A549 (cell line): ENCODE data around the gene GAN. TPM values are rescaled to one million over a fixed set of nuclear protein-coding genes. Genes with fewer than 3 reads are reported as not detected.

Experiments used
- ATAC-seq, 2 experiments: fragments of 200-7000 bp in 1 of 2; fragments of >200 bp in 1 of 2; cut with Nextera tagmentation in 1 of 2; cut with Tn5 transposase in 1 of 2; 3 replicates each; pipeline versions ENCODE4 v1.8.0 to v1.9.1; 2018 to 2020; ENCODE audit warnings: mild to moderate bottlenecking in 1 of 2, moderate library complexity in 1 of 2
- CTCF ChIA-PET: fragments of 300-600 bp; sonication (Branson Sonifier 250); formaldehyde crosslinking; extraction: SDS; loops from one replicate; lab custom pipeline; 2021; ENCODE audit warnings: antibody characterized with exemption, inconsistent platforms; lab: Yijun Ruan, JAX
- POLR2A ChIA-PET: fragments of 350-600 bp; formaldehyde crosslinking; extraction: SDS; loops from one replicate; lab custom pipeline; 2021; ENCODE audit warnings: antibody characterized with exemption, inconsistent platforms; lab: Yijun Ruan, JAX
- DNase-seq, 2 experiments: peaks; one replicate each; pipeline versions ENCODE4 v3.0.0 to v3.0.0-alpha.2; 2011 to 2016; ENCODE audit warnings: low read depth in 1 of 2, low spot score in 1 of 2
- FAIRE-seq: peaks from 2 replicates; lab custom pipeline; 2011; peaks lifted over from hg19 to GRCh38; lab: Jason Lieb, UNC
- H3K27ac ChIP-seq, 2 experiments: fragments of >200 bp; sonication (Bioruptor Twin); formaldehyde crosslinking; 3 replicates each; pipeline ENCODE4 v1.5.1; 2016 to 2017
- H3K4me1 ChIP-seq: fragments of >200 bp; sonication (Bioruptor Twin); formaldehyde crosslinking; 3 replicates; pipeline ENCODE4 v1.6.1; 2016
- H3K4me2 ChIP-seq: fragments of >200 bp; sonication (Bioruptor Twin); formaldehyde crosslinking; 3 replicates; pipeline ENCODE4 v1.6.1; 2016
- H3K4me3 ChIP-seq: fragments of >200 bp; sonication (Bioruptor Twin); formaldehyde crosslinking; 3 replicates; pipeline ENCODE4 v1.5.1; 2016
- H3K9me3 ChIP-seq: fragments of >200 bp; sonication (Bioruptor Twin); formaldehyde crosslinking; 3 replicates; pipeline ENCODE4 v1.6.1; 2016
- BHLHE40 ChIP-seq: IDR thresholded peaks from 2 replicates; pipeline ENCODE4 v1.6.1; 2012; ENCODE audit warnings: low read depth, low read length, inconsistent platforms
- CBX8 ChIP-seq: fragments of 200-600 bp; sonication (generic); IDR thresholded peaks from 2 replicates; pipeline ENCODE4 v1.6.1; 2016
- CEBPB ChIP-seq, 2 experiments: fragments of >200 bp in 1 of 2; sonication (Bioruptor Twin) in 1 of 2; formaldehyde crosslinking in 1 of 2; IDR thresholded peaks; 2 replicates each; pipeline ENCODE4 v1.6.1; 2012 to 2016
- E2F6 ChIP-seq: IDR thresholded peaks from 2 replicates; pipeline ENCODE4 v1.6.1; 2012; ENCODE audit warnings: low read depth, borderline replicate concordance
- FOSB ChIP-seq: fragments of 250-450 bp; sonication (Bioruptor Pico); IDR thresholded peaks from 2 replicates; pipeline ENCODE4 v1.5.0; 2020; ENCODE audit warnings: mild to moderate bottlenecking, moderate library complexity
- HOXB5 ChIP-seq: fragments of 250-450 bp; sonication (Bioruptor Pico); IDR thresholded peaks from 2 replicates; pipeline ENCODE4 v1.5.0; 2020; ENCODE audit warnings: mild to moderate bottlenecking, moderate library complexity
- JUN ChIP-seq, 2 experiments: fragments of >200 bp; sonication (Bioruptor Twin); formaldehyde crosslinking; IDR thresholded peaks; 2 replicates in 1 of 2; 3 replicates in 1 of 2; pipeline ENCODE4 v1.6.1; 2016 to 2017
- JUNB ChIP-seq: fragments of >200 bp; sonication (Bioruptor Twin); formaldehyde crosslinking; IDR thresholded peaks from 2 replicates; pipeline ENCODE4 v1.6.1; 2016
- KDM1A ChIP-seq: fragments of 200-600 bp; sonication (generic); IDR thresholded peaks from 2 replicates; pipeline ENCODE4 v1.6.1; 2016; ENCODE audit warnings: low read depth, mild to moderate bottlenecking
- KDM5A ChIP-seq: fragments of 200-600 bp; sonication (generic); IDR thresholded peaks from 2 replicates; pipeline ENCODE4 v1.6.1; 2016; ENCODE audit warnings: antibody characterized with exemption, mild to moderate bottlenecking
- MAFK ChIP-seq: fragments of 450-650 bp; IDR thresholded peaks from 2 replicates; pipeline ENCODE4 v1.6.1; 2014; ENCODE audit not compliant: partially characterized antibody
- NPAS2 ChIP-seq: fragments of 250-450 bp; sonication (Bioruptor Pico); IDR thresholded peaks from 2 replicates; pipeline ENCODE4 v1.8.0; 2022; ENCODE audit warnings: mild to moderate bottlenecking, moderate library complexity, borderline replicate concordance
- POLR2AphosphoS2 ChIP-seq: conservative IDR thresholded peaks from 2 replicates; pipeline ENCODE4 v1.6.1; 2012; ENCODE audit warnings: low read length, improper control_type of control experiment, inconsistent platforms
- RAD21 ChIP-seq, 2 experiments: fragments of >200 bp in 1 of 2; sonication (Bioruptor Twin) in 1 of 2; formaldehyde crosslinking in 1 of 2; IDR thresholded peaks in 1 of 2; conservative IDR thresholded peaks in 1 of 2; 2 replicates in 1 of 2; 3 replicates in 1 of 2; pipeline ENCODE4 v1.6.1; 2012 to 2018; ENCODE audit warnings: inconsistent platforms in 1 of 2
- RCOR1 ChIP-seq: fragments of 150-350 bp; IDR thresholded peaks from 2 replicates; pipeline ENCODE4 v1.6.1; 2014; ENCODE audit warnings: antibody characterized with exemption, low read length, low read depth
- REST ChIP-seq: fragments of 200-600 bp; sonication (generic); IDR thresholded peaks from 2 replicates; pipeline ENCODE4 v1.6.1; 2016; ENCODE audit warnings: antibody characterized with exemption, mild to moderate bottlenecking, moderate library complexity
- SREBF2 ChIP-seq: fragments of 450-650 bp; IDR thresholded peaks from 2 replicates; pipeline ENCODE4 v1.6.1; 2014; ENCODE audit warnings: mild to moderate bottlenecking, moderate library complexity
- TFCP2L1 ChIP-seq: fragments of 250-450 bp; sonication (Bioruptor Pico); IDR thresholded peaks from 2 replicates; pipeline ENCODE4 v1.5.0; 2021; ENCODE audit warnings: mild to moderate bottlenecking
- ZFP36 ChIP-seq: fragments of 450-650 bp; IDR thresholded peaks from 2 replicates; pipeline ENCODE4 v1.6.1; 2014; ENCODE audit warnings: borderline replicate concordance; ENCODE audit not compliant: partially characterized antibody
- ZNF302 ChIP-seq: fragments of 250-450 bp; sonication (Bioruptor Pico); IDR thresholded peaks from 2 replicates; pipeline ENCODE4 v1.9.0; 2021; ENCODE audit warnings: inconsistent platforms, mild to moderate bottlenecking, moderate library complexity
- WGBS: methylation state at CpG from one replicate; pipeline ENCODE4 v1.1.6; 2017; ENCODE audit errors: missing lambda C conversion rate; 5-methylcytosine and 5-hydroxymethylcytosine counted together
- polyA plus RNA-seq, 4 experiments: library from polyadenylated mRNA; depleted of rRNA in 3 of 4; stranded (reverse); fragments of >200 nt; fragmentation: RNase III in 1 of 4; extraction: RNeasy Plus Mini Kit Qiagen cat#74134 plus additional on column Dnase treatment in 1 of 4; gene quantifications; 2 replicates in 3 of 4; 3 replicates in 1 of 4; pipeline ENCODE4 v1.2.3, GENCODE V29; 2011 to 2017
- TF ChIP-seq, protein P1 (sequence below): fragments of 150-350 bp; IDR thresholded peaks from 2 replicates; pipeline ENCODE4 v1.6.1; 2014; ENCODE audit warnings: low read depth, mild to moderate bottlenecking, low read length
- TF ChIP-seq, protein P2 (sequence below): IDR thresholded peaks from 2 replicates; pipeline ENCODE4 v1.6.1; 2012
- TF ChIP-seq, protein P3 (sequence below): fragments of 250-450 bp; sonication (Bioruptor Pico); IDR thresholded peaks from 2 replicates; pipeline ENCODE4 v1.5.0; 2021; ENCODE audit warnings: mild to moderate bottlenecking, moderate library complexity, borderline replicate concordance

GAN gene
- polyA plus RNA-seq, 2 of the 4 experiments (the other 2 are of a cell fraction): 2.8 to 8.1 TPM

DNA sequence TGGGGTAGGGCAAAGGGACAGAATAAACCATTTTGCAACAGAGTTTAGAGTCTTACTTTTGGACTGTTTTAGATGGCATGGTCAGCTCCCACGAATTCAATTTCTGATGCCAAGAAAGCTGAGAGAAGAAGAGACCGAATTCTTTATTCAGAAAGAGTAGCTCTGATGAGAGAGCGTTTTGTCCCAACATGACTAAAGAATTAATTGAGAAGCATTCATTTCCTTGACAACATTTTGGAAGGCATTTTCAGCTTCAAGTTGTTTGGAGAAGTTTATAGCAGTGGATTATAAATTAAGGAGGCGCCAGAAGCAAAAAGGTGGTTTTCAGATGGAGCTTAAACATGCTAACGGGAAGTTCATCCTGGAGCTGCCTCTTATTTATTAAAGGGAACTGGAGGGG lies 12.2 kb downstream of the GAN start (continued):
- TF ChIP-seq RCOR1 (no peak), FOSB (CRISPR knock-in tag) (no peak)

DNA sequence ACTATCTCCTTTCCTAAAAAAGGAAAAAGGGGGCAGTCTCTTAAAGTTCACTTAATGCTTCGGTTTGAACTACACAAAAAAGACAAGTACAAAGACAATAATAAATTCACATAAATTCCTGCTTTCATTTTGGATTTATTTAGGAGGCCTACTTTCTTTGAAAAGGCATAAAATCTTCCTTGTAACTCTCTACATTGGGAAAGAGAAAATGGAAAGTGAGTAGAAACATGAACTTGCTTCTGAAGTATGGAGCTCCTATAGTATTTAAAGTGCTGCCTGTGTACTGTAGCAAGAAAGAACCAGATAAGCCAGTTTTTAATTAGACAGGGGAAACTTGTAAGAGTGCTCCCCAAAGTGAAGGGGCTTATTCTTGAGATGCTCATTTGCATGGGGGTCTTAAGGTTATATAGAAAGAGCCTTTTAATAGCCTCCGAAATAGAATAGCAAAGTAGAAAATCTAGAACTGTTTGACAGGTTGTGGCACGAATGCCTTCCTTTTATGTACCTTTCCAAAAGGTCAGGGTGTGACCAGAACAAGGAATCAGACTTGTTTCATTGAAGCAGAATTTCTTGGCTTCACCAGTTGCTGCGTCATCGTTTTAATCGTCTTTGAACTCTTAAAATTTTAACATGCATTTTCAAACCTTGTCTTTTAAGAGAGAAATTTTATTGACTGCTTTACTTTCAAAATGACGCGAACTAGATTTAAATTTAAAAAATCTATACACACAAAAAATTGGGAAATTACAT lies 12.9 kb downstream of the GAN start:
- DNase-seq (no peak), ATAC-seq (no peak), FAIRE-seq (no peak)
- no peaks in the 10 kb centered on the region for H3K9me3 ChIP-seq
- WGBS: 78% methylated on average over 8 of the region's 8 CpGs
- POLR2A ChIA-PET: interaction anchor here (0.6 kb wide), 1 partner anchor 151 kb away, joined by 4 read pairs; no protein-coding TSS in a partner anchor
- CTCF ChIA-PET: interaction anchor here (0.8 to 1.1 kb wide), 3 partner anchors 10 to 246 kb away, joined by 3 read pairs; no protein-coding TSS in a partner anchor
- TF ChIP-seq TFCP2L1 (CRISPR knock-in tag) (no peak), MAFK (peak; percentile 42)
- no peak overlapping the region for H3K4me2 ChIP-seq
- no peak overlapping the region for H3K4me3 ChIP-seq
- H3K4me1 ChIP-seq: no peaks in the 10 kb centered on the region
- H3K27ac ChIP-seq: no peak overlapping the region

DNA sequence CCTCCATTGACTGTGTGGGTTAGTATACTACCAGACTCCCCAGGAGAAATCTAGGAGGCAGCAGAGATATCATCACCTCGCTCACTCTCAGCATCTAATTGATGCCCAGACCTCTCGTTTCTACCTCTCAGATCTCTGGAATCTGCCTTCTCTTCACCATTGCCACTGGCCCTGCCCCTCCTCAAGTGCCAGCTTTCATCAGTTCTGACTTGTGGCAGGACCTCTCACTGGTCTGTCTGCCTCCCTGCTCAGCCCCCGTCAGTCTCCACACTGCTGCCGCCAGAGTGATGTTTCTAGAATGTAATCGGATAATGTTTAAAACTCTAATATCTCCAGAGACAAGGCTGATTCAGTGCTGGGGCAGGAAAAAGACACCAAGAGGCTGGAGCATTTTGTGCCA lies 15.2 kb downstream of the GAN start:
- Histone ChIP-seq H3K9me3 (no peaks in the 10 kb centered on the region), H3K4me3 (no peak overlapping the region), H3K4me2 (no peak overlapping the region), H3K4me1 (no peaks in the 10 kb centered on the region), H3K27ac (no peak overlapping the region)
- POLR2A ChIA-PET: no interaction called here
- DNase-seq (no peak), ATAC-seq (no peak), FAIRE-seq (no peak)
- WGBS: 95% methylated on average over 5 of the region's 5 CpGs
- no peak for TF ChIP-seq E2F6
- no peak for TF ChIP-seq BHLHE40
- TF ChIP-seq CBX8: no peak
- TF ChIP-seq NPAS2: no peak
- no peak for TF ChIP-seq ZFP36
- TF ChIP-seq, protein P1, sequence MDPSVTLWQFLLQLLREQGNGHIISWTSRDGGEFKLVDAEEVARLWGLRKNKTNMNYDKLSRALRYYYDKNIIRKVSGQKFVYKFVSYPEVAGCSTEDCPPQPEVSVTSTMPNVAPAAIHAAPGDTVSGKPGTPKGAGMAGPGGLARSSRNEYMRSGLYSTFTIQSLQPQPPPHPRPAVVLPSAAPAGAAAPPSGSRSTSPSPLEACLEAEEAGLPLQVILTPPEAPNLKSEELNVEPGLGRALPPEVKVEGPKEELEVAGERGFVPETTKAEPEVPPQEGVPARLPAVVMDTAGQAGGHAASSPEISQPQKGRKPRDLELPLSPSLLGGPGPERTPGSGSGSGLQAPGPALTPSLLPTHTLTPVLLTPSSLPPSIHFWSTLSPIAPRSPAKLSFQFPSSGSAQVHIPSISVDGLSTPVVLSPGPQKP: no peak
- no peak for TF ChIP-seq POLR2AphosphoS2
- TF ChIP-seq, protein P2, sequence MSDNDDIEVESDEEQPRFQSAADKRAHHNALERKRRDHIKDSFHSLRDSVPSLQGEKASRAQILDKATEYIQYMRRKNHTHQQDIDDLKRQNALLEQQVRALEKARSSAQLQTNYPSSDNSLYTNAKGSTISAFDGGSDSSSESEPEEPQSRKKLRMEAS: no peak
- no peak for TF ChIP-seq SREBF2
- TF ChIP-seq JUN (IDR thresholded peaks at IDR 0.05): no peak
- no peak for TF ChIP-seq KDM5A
- TF ChIP-seq ZNF302 (CRISPR knock-in tag): no peak
- no peak for TF ChIP-seq FOSB (CRISPR knock-in tag)
- no peak for TF ChIP-seq KDM1A
- no peak for TF ChIP-seq RAD21 (conservative IDR thresholded peaks at IDR 0.05 in 1 of 2, IDR thresholded peaks at IDR 0.05 in 1 of 2)
- TF ChIP-seq REST: no peak
- TF ChIP-seq CEBPB (IDR thresholded peaks at IDR 0.05): no peak
- TF ChIP-seq HOXB5 (CRISPR knock-in tag): no peak
- no peak for TF ChIP-seq JUNB
- TF ChIP-seq, protein P3, sequence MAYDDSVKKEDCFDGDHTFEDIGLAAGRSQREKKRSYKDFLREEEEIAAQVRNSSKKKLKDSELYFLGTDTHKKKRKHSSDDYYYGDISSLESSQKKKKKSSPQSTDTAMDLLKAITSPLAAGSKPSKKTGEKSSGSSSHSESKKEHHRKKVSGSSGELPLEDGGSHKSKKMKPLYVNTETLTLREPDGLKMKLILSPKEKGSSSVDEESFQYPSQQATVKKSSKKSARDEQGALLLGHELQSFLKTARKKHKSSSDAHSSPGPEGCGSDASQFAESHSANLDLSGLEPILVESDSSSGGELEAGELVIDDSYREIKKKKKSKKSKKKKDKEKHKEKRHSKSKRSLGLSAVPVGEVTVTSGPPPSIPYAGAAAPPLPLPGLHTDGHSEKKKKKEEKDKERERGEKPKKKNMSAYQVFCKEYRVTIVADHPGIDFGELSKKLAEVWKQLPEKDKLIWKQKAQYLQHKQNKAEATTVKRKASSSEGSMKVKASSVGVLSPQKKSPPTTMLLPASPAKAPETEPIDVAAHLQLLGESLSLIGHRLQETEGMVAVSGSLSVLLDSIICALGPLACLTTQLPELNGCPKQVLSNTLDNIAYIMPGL (CRISPR knock-in tag): no peak
- CTCF ChIA-PET: no interaction called here
